ENCODE data around the gene ALG8. TPM values are rescaled to one million over a fixed set of nuclear protein-coding genes. Genes with fewer than 3 reads are reported as not detected.

Gene ALG8
- total and polyA plus RNA-seq, 2 of the 8 experiments (the other 6 are each of a cell fraction or from before 2014, with no cell fraction given): 66.7 to 84.3 TPM

DNA sequence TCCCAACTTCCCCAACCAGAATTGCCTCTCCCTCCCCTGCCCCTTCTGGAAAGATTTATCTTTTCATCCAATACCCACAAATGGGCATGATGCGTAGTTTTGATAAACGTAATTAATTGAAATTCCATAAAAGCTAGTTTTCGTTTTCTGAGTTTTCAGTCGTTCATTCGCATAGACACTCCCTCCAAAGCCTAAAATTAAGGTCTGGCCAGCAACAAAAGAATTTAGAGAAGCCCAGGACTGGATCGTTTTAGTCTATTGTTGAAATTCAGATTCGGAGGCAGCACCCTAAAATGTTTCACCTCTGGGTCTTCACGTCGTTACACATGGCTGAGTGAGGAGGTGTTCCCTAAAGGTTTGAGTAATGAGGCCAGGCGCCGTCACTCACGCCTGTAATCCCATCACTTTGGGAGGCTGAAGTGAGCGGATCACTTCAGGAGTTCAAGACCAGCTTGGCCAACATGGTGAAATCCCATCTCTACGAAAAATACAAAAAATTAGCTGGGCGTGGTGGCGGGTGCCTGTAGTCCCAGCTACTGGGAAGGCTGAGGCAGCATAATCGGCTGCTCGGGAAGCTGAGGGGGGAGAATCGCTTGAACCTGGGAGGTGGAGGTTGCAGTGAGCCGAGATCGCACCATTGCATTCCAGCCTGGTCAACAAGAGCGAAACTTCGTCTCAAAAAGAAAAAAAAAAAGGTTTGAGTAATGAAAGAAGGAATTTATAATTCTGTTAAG, 59.2 kb downstream of the ALG8 start (continued):
- TF ChIP-seq, protein P1, sequence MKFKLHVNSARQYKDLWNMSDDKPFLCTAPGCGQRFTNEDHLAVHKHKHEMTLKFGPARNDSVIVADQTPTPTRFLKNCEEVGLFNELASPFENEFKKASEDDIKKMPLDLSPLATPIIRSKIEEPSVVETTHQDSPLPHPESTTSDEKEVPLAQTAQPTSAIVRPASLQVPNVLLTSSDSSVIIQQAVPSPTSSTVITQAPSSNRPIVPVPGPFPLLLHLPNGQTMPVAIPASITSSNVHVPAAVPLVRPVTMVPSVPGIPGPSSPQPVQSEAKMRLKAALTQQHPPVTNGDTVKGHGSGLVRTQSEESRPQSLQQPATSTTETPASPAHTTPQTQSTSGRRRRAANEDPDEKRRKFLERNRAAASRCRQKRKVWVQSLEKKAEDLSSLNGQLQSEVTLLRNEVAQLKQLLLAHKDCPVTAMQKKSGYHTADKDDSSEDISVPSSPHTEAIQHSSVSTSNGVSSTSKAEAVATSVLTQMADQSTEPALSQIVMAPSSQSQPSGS (IDR thresholded peaks at IDR 0.05; ENCODE audit: low read length): no peak
